Uterus (tissue), 2 donors: ENCODE data around the gene CD22.

Source experiments
- POLR2A ChIP-seq, 2 donors: fragments of 450-650 bp; IDR thresholded peaks; one replicate each; pipeline ENCODE4 v1.6.1; 2016; ENCODE audit warnings: antibody characterized with exemption in 2 of 2, mild to moderate bottlenecking in 1 of 2, moderate library complexity in 1 of 2
- TF ChIP-seq, protein P1 (sequence below), 4 experiments: fragments of 200-600 bp in 2 of 4; fragments of 450-650 bp in 2 of 4; sonication (generic) in 2 of 4; IDR thresholded peaks; one replicate each; pipeline ENCODE4 v1.5.1; 2016 to 2019; ENCODE audit warnings: antibody characterized with exemption in 4 of 4, mild to moderate bottlenecking in 2 of 4, moderate library complexity in 1 of 4

DNA sequence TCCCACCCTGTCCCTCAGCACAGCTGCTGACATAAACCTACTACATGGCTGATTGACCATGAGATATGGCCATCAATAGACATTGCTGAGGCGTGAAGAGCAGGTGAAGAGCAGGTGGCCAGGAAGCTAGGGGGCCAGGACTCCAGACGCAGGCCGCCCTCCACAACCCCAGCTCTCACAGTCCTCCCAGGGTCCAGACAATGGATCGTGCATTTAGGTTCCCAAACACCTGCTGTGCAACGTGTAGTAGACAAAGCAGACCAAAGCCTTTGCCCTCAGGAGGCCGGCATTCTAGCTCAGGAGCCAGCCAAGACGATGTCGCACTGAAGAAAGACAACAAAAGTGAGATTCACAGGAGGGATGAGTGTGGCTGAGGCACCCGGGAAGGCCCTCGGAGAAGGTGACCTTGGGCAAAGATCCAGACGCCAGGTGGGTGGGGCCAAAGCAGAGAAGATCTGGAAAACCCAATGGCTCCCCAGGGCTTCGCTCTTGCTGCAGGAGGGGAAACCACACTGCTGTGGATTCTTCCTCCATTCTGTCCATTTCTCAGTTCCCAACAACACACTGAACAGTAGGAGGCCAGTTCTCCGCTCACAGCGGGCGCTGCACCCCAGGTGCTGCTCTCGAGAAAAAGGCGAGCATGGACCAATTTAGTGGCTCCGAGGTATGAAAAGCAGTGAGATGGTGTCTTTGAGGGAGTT lies 20.1 kb downstream of the CD22 start:
- TF ChIP-seq, protein P1, sequence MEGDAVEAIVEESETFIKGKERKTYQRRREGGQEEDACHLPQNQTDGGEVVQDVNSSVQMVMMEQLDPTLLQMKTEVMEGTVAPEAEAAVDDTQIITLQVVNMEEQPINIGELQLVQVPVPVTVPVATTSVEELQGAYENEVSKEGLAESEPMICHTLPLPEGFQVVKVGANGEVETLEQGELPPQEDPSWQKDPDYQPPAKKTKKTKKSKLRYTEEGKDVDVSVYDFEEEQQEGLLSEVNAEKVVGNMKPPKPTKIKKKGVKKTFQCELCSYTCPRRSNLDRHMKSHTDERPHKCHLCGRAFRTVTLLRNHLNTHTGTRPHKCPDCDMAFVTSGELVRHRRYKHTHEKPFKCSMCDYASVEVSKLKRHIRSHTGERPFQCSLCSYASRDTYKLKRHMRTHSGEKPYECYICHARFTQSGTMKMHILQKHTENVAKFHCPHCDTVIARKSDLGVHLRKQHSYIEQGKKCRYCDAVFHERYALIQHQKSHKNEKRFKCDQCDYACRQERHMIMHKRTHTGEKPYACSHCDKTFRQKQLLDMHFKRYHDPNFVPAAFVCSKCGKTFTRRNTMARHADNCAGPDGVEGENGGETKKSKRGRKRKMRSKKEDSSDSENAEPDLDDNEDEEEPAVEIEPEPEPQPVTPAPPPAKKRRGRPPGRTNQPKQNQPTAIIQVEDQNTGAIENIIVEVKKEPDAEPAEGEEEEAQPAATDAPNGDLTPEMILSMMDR (IDR thresholded peaks at IDR 0.05) = no peak
- TF ChIP-seq POLR2A (IDR thresholded peaks at IDR 0.05) = no peak
